Activated naive CD4-positive, alpha-beta T cell treated with anti-CD3 and anti-CD28 coated beads, Interleukin-2, amount 50 U/mL, for 72 hours (primary cell): Measurements from ENCODE around the gene OPTC. TPM values are rescaled to one million over a fixed set of nuclear protein-coding genes. Genes with fewer than 3 reads are reported as not detected.

Source experiments
- ATAC-seq, 2 donors: fragments of 150-1000 bp; cut with Tn5 transposase; 2 replicates each; pipeline ENCODE4 v1.10.0; 2021; ENCODE audit warnings: mild to moderate bottlenecking in 2 of 2, moderate library complexity in 2 of 2
- DNase-seq, 2 donors: peaks; one replicate each; pipeline ENCODE4 v3.0.0; 2021 to 2022; ENCODE audit warnings: low spot score in 2 of 2
- H3K27ac Mint-ChIP-seq, 2 donors: one replicate each; pipeline ENCODE4 v1.8.0; 2022; ENCODE audit warnings: mild to moderate bottlenecking in 2 of 2, mixed read lengths in 2 of 2
- H3K36me3 Mint-ChIP-seq, 2 donors: one replicate each; pipeline ENCODE4 v1.8.0; 2022; ENCODE audit warnings: mixed read lengths in 2 of 2
- H3K9me3 Mint-ChIP-seq, 2 donors: one replicate each; pipeline ENCODE4 v1.8.0; 2022; ENCODE audit warnings: mixed read lengths in 2 of 2
- total RNA-seq, 2 donors: library from RNA; stranded (reverse); gene quantifications; one replicate each; pipeline ENCODE4 v1.2.3, GENCODE V29; 2022

OPTC gene
- total RNA-seq, 2 donors from 2014 or later, result not detected

DNA sequence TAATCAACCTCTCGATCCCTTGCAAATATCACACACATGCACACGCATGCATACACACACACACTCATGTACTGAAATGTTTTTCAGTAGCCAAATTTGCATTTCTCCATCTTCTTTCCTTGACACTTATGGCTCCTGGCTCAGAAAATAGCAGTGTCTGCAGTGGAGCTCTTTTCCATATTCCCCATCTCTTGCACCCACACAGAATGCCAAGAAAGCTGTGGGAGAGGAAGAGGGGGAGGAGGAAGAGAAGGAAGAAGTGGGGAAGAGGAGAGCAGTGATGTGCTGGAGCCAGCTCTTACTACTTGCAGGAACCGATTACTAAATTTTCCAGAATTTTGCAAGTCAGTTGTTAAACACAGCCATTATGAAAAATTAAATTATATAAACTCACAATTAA is 9.9 kb downstream of the OPTC start:
- Mint-ChIP-seq H3K36me3 (no peaks in the 10 kb centered on the region), H3K9me3 (no peaks in the 10 kb centered on the region), H3K27ac (peak overlapping the region in 1 of 2 donors; percentile 10)
- DNase-seq, result no peak
- ATAC-seq, result no peak

DNA sequence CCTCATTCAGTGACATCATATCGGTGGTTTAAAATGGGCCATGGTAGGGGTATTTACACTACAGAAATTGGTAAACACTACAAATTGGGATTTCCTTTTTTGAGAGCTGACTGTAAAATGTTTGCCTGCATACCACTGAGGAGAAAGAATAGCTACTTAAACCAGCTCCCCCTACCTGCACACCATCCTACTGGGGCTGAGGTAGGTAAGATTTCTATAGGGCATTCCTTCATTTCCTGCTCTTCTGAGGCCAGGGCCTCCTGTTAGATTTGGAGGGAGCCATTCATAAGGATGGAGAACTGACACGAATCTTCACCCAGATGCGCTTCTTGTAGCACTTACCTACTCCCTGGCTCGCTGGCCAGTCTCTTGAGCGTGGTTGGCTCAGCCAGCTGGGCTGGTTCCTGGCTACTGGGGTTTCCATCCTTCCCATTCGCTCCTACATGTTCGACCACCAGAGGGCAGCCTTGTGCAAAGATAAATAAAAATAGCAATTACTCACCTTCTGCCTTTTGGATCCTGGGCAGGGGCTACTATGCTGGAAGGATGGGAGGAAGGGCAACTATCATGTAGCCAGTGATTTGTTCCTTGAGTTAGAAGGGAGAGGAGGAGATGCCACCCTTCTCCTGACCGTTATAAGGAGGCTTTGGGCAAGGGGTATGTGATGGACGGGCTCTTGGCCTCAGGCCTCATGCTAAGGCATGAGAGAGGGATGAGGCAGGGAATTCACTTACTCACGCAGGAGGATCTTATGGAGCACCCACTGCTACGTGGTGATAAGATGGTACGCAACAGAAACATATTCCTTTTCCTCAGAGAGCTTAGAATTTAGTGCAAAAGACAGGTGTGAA is 10.7 kb downstream of the OPTC start:
- Mint-ChIP-seq H3K36me3 (no peaks in the 10 kb centered on the region), H3K27ac (no peak overlapping the region), H3K9me3 (no peaks in the 10 kb centered on the region)
- ATAC-seq, result peak; percentile 88 to 92
- DNase-seq, result peak; percentile 69 to 82

- no peak for DNase-seq
- Mint-ChIP-seq H3K27ac (no peak overlapping the region), H3K36me3 (no peaks in the 10 kb centered on the region), H3K9me3 (no peaks in the 10 kb centered on the region)
- no peak for ATAC-seq
Observed at GRCh38 chr1:203505526-203506204, 11.7 kb downstream of the OPTC start.

DNA sequence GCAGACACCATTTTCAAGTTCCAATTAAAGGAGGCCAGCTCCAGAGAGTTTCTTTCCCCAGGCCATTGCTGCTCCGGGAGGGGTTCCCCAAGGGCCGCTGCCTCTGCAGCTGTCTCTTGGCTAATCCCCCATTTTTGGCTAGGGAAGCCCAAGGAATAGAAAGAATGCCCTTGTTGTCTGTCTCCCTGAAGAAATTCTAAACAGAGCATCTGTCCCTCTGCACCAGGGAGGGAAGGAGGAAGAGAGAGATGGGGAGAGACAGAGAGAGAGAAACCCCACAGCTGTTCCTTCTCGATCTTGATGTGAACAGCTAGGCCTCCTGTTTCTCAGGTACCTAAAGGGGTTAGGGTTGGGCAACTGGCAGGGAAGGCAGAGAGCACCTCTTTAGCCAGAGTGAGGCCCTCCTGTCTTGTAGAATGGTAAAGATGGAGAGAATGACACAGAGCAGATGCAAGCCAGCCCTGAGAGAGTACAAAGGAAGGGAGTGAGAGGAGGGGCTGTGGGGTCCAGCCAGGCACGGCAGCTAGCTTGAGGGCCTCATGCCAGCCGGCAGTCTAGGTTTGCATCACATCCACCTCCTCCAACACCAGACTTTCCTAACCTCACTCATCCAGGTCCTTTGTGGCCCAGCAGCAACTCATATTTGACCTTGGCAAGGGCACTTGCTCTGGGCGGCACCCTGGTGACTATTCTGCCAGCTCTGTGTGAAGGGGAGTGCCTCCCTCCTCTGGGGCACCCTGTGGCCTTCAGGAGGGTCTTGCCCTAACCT is 13.1 kb downstream of the OPTC start:
- DNase-seq (no peak), ATAC-seq (peak in 1 of 2 donors; percentile 6)
- Mint-ChIP-seq H3K36me3 (no peaks in the 10 kb centered on the region), H3K9me3 (no peaks in the 10 kb centered on the region), H3K27ac (peak overlapping the region in 1 of 2 donors; percentile 51)

GRCh38 chr1:203507759-203508158 is 13.8 kb downstream of the OPTC start:
- ATAC-seq (no peak), DNase-seq (no peak)
- Mint-ChIP-seq H3K9me3 (no peaks in the 10 kb centered on the region), H3K27ac (peak overlapping the region in 1 of 2 donors; percentile 51), H3K36me3 (no peaks in the 10 kb centered on the region)

DNA sequence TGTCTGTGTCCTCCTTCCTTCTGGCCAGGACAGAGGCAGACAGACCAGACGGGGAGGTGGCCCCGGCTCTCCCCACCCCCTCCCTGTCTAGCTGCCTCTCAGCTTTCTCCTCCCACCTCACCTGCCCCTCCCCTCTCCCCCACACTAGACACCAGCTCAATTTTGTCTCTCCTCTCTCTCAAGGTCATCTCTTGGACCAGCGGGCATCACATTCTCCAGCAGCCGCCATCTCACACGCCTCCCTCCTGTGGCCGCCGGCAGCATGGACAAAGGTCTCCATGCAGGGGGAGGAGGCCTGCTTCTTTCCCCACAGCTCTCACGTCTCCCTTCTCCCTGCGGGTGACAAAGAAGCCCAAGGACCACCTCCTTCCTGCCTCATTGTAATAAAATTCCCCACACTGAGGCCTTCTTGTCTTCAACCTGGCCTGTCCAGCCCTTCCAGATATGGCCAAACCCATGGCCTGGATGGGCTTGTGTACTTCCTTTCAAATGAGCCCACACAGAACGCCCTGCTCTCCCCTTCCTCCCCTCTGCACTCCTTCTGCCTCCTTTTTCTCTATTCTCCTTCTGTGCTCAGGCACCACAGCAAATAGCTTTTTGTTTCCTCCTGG is 14.6 kb downstream of the OPTC start:
- peak overlapping the region; percentile 39 to 61 for H3K27ac Mint-ChIP-seq
- DNase-seq (no peak), ATAC-seq (no peak)
- H3K9me3 Mint-ChIP-seq, result no peaks in the 10 kb centered on the region
- no peaks in the 10 kb centered on the region for H3K36me3 Mint-ChIP-seq

DNA sequence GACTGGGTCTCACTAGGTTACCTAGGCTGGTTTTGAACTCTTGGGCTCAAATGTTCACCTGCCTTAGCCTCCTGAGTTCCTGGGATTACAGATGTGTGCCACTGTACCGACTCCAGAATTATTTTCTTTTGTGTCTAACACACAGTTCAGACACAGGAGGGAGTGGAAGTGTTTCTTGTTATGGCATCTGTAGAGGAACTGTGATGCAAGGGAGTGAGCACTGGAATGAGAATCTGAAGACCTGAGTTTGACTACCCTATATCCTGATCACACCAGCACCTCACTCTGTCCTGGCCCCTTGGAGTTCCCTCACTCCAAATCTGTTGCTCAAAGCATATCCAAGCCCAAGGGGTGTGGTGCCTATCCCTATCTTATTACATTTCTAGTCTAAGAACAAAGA is 15.2 kb downstream of the OPTC start:
- no peak for DNase-seq
- no peaks in the 10 kb centered on the region for H3K36me3 Mint-ChIP-seq
- H3K9me3 Mint-ChIP-seq, result no peaks in the 10 kb centered on the region
- no peak for ATAC-seq
- H3K27ac Mint-ChIP-seq, result peak overlapping the region; percentile 40 to 61

- Mint-ChIP-seq H3K9me3 (no peaks in the 10 kb centered on the region), H3K27ac (peak overlapping the region in 1 of 2 donors; percentile 86)
Observed at GRCh38 chr1:203511513-203511912, 17.6 kb downstream of the OPTC start.

DNA sequence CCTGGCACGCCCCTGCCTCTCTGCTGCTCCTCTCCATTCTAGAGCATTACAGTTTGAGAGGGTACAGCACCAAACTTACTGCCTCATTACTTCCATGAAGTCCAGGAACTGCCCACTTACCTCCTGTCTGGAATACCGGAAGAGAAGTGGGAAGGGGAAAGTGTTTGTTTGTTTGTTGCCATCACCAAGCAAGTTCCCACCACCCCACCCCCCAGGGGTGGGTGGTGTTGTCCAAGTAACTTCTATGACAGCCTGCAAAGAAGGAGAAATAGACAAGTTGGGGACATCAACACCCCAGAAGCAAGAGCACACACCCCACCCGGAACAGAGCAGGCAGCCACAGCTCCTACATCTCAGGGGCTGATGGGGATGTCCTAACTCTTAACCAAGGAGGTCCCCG is 18.0 kb downstream of the OPTC start:
- Mint-ChIP-seq H3K36me3 (no peaks in the 10 kb centered on the region), H3K27ac (peak overlapping the region in 1 of 2 donors; percentile 86), H3K9me3 (no peaks in the 10 kb centered on the region)
- DNase-seq (no peak), ATAC-seq (no peak)

More at GRCh38 chr1:203511513-203511912, 17.6 kb downstream of the OPTC start:
- H3K36me3 Mint-ChIP-seq, result no peaks in the 10 kb centered on the region
- ATAC-seq (no peak), DNase-seq (no peak)

DNA sequence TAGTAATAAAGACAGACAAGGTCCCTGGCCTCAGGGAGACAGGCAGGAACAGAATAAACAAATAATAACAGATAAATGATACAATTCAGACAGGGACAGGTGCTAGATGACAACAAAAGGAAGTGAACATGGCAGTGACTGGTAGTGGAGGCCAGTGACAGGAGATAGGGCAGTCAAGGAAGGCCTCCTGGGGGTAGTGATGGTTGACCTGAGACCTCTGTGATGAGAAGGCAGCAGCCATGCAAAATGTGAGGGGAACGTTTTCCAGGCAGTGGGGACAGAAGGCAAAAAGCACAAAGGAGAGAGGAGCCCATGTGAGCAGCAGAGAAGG is 18.5 kb downstream of the OPTC start:
- peak overlapping the region; percentile 86 to 95 for H3K27ac Mint-ChIP-seq
- peak in 1 of 2 donors; percentile 18 for ATAC-seq
- H3K36me3 Mint-ChIP-seq, result no peaks in the 10 kb centered on the region
- no peak for DNase-seq
- H3K9me3 Mint-ChIP-seq, result no peaks in the 10 kb centered on the region

DNA sequence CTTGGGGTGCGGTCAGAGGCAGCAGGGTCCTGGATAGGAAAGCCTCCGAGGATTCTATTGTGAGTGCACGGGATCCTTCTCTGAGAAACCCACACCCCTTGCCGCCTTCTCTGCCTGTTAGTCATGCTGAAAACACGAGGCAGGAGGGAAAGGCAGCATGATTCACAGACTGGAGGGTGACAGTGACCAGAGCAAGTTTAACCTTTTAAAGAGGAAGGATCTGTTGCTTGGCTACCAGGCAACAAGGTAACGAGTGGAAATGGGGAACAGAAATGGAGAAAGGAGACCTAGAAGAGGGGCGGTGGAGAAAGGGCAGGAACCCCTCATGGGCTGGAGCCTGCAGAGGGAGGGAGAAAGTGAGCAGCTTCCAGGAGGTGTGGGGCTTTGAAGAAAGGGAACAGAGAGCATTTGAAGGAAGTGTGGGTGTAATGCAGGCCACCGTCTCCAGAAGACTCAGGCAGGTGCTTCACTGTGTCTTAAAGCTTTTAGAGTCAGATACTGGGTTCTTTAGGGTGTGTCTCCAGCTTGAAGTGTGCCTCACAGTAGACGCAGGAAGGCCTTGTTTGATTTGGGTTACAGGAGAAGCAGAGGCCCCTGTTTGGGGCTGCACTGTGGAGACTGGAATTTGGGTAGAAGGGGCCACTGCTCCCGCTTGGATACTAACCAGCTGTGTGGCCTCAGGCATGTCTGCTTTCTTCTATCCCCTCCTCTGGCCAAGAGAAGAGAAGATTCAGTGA is 19.1 kb downstream of the OPTC start:
- DNase-seq (peak; percentile 54 to 69), ATAC-seq (peak; percentile 89 to 91)
- Mint-ChIP-seq H3K36me3 (no peaks in the 10 kb centered on the region), H3K27ac (peak overlapping the region; percentile 86 to 95), H3K9me3 (no peaks in the 10 kb centered on the region)

- peak; percentile 3 to 7 for ATAC-seq
- DNase-seq, result no peak
- no peaks in the 10 kb centered on the region for H3K36me3 Mint-ChIP-seq
- H3K27ac Mint-ChIP-seq, result peak overlapping the region; percentile 86 to 95
- no peaks in the 10 kb centered on the region for H3K9me3 Mint-ChIP-seq
Observed at GRCh38 chr1:203513585-203514031, 19.7 kb downstream of the OPTC start.

- H3K36me3 Mint-ChIP-seq, result no peaks in the 10 kb centered on the region
Observed at GRCh38 chr1:203516184-203516583, 22.2 kb downstream of the OPTC start.

GRCh38 chr1:203516906-203517305 is 23.0 kb downstream of the OPTC start:
- Mint-ChIP-seq H3K9me3 (no peaks in the 10 kb centered on the region), H3K27ac (no peak overlapping the region), H3K36me3 (no peaks in the 10 kb centered on the region)
- ATAC-seq (no peak), DNase-seq (no peak)

More at GRCh38 chr1:203516184-203516583, 22.2 kb downstream of the OPTC start:
- Mint-ChIP-seq H3K9me3 (no peaks in the 10 kb centered on the region), H3K27ac (no peak overlapping the region)
- DNase-seq (no peak), ATAC-seq (no peak)

GRCh38 chr1:203517426-203518110 is 23.6 kb downstream of the OPTC start:
- no peak for ATAC-seq
- Mint-ChIP-seq H3K9me3 (no peaks in the 10 kb centered on the region), H3K36me3 (no peaks in the 10 kb centered on the region), H3K27ac (no peak overlapping the region)
- DNase-seq, result no peak
